NCI-H82 (cell line): Measurements from ENCODE around the gene BCR.

Experiments used
- DNase-seq: peaks from one replicate; lab custom pipeline; 2025; lab: John Stamatoyannopoulos, UW

Gene BCR

DNA sequence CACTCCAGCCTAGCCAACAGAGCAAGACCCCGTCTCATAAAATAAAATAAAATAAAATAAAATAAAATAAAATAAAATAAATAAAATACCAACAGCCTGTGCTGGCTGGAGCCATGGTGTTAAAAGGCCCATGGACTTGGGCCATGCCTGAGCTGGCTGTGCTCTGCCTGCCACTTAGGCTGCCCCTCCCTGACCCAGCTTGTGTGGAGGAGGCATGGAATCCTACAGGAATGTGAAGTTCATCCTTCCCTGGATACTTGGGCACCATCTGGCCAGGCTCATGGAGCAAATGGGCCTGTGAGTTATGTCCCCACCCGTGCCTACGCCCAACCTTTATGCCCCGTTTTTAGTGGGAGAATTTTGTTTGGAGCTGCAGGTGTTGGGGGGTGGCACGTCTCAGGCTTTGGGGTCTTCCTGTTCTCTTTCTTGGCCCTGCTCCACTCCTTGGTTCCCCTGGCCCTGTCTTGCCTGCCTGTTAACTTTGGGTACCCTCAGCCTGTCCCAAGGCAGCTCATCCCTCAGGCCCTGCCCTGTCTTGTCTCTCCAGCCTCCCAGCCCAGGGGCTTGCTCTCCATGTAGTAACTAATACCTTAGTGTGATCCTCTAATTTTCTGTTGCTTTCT is 51.3 kb downstream of the BCR start:
- no peak for DNase-seq

- DNase-seq = no peak
Observed at GRCh38 chr22:23232094-23232905, 52.0 kb downstream of the BCR start.

DNA sequence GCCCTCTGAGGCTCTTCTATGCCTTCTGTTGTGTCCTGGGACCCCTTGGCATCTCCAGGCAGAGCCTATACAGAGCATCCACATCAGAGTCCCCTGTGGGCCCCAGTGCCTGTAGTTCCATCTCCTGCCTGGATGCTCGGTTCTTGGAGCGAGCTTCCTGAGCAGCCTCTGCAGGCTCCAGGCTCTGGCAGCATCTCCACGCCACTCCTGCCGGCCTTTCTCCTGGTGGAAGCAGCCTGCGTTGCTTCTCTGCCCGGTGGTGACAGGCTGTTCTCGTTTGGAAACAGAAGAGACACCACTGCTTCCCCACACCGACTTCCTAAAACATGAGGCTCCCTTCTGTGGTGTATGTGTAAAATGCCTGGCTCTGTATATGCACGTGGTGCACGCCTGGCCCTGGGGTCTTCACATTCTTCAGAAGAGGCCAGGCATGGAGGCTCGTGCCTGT is 52.8 kb downstream of the BCR start:
- DNase-seq = no peak

GRCh38 chr22:23233752-23234408 is 53.6 kb downstream of the BCR start:
- DNase-seq = no peak

GRCh38 chr22:23234409-23235161 is 54.3 kb downstream of the BCR start:
- DNase-seq = no peak

GRCh38 chr22:23235425-23235824 is 55.1 kb downstream of the BCR start:
- DNase-seq = no peak

- no peak for DNase-seq
Observed at GRCh38 chr22:23236026-23236425, 55.7 kb downstream of the BCR start.

GRCh38 chr22:23236440-23237184 is 56.3 kb downstream of the BCR start:
- no peak for DNase-seq

GRCh38 chr22:23237201-23237798 is 57.0 kb downstream of the BCR start:
- DNase-seq = peak; percentile 83

GRCh38 chr22:23237841-23238240 is 57.5 kb downstream of the BCR start:
- DNase-seq = no peak

DNA sequence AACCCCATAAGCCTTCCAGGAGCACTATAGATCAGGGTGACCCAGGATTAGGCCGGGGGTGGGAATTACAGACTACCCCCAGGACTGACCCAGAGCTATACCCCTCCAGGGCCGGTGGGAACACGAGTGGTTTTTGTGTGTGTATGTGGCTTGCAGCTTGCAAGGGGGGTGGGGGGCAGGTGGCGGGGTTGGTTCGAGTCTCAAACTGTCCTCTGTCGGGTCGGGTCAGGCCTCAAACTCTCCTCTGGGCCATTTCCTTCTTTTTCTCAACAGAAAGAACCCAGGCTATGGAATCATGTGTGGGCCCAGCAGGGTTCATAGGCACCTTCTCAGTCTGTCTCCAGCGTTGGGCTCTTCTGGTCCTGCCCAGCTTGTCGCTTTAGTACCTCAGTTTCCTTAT is 58.4 kb downstream of the BCR start:
- DNase-seq = no peak

DNA sequence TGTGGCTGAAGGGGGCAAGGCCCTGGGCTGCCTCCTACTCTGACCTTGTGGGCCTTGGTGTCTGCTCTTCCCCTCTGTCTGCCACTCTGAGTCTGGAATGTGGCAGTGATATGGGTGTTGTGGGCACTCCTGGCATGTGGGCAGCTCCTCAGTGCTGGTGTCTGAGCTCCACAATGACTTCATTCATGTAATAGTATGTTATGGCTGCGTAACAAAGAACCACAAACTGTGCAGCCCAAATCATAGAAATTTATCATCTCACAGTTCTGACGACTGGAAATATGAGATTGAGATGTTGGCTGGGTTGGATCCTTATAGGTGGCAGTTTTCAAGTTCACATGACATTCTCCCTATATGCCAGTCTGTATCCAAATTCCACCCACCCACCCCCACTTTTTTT is 59.1 kb downstream of the BCR start:
- DNase-seq = no peak

GRCh38 chr22:23240639-23241389 is 60.5 kb downstream of the BCR start:
- peak; percentile 21 for DNase-seq

GRCh38 chr22:23241562-23242472 is 61.5 kb downstream of the BCR start:
- DNase-seq = no peak

DNA sequence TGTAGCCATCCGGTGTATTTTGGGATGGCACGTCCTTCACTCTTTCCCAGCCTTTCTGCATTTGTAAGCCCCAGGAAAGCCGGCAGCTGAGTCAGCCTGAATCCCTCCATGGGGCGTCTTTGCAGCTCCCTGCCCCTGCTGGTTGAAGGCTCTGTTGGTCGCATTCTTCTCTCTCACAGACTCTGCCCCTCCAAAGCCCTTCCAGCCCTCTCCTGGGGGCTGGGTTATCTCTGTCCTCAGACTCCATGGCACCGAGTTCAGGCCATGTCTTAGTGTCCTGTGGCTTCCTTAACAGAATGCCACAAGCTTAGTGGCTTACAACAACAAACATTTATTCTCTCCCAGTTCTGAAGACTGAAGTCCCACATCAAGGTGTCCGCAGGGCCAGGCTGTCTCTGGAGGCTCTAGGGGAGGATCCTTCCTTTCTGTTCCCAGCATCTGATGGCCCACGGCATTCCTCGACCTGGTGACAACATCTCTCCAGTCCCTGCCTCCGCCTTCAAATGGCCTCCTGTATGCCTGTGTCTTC is 62.2 kb downstream of the BCR start:
- no peak for DNase-seq

DNA sequence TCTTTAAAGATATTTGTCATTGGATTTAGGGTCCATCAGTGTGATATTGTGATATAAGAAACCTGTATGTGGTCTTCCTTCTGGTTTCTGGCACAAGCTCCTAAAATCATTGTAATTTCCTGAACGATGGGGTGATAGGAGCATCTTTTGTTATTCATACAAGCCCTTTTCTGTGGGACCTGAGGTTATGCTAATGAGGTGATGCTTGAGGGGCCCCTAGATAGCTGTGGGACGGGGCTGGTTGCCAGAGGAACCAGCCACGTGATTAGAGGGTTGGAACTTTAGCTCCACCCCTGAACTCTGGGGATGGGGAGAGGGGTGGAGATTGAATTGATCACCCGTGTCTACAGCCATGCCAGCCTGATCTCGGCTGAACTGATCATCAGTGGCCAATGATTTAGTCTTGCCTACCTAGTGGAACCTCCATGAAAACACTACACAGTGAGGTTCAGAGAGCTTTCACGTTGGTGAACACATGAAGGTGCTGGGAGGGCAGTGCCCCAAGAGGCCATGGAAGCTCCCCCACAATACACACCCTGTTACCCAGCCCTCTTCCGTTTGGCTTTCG is 62.8 kb downstream of the BCR start:
- no peak for DNase-seq

DNA sequence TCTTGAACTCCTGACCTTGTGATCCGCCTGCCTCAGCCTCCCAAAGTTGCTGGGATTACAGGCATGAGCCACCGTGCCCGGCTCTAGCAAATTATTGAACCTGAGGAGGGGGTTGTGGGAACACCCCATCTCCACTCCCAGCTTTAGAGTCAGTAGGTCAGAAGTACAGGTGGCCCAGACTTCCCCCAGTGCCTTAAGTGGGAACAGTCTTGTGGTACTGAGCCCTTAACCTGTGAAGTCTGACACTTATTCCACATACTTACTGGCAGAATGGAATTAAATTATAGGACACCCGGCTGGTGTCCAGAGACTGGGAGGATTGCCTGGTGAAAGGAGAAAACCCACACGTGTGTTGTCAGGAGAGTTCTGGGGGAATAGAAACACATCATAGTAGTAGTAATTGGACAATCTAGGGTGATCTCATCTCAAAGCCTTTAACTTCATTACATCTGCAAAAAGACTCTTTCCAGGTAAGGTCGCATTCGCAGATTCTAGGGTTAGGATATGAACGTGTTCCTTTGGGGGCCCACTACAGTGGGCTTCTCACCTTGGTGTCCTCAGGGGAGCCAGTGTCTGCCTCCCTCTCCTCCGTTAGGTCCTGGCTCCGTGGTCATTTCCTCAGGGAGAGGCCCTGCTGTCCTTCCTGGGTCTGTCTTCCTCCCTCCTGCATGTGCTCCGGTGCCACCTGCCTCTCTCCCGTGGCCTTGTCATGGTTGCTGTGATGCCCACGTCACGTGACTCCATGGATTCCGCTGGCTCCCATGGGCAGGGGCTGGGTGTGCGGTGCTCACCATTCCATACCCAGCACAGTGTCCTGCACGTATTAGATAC is 63.8 kb downstream of the BCR start:
- DNase-seq = no peak

GRCh38 chr22:23244690-23245044 is 64.4 kb downstream of the BCR start:
- no peak for DNase-seq
